HG03520 (cell line): Measurements from ENCODE around the gene GALNTL6.

Source experiments
- ATAC-seq: cut with Tn5 transposase; IDR thresholded peaks from one replicate; pipeline ENCODE4 v1.9.1; 2021; ENCODE audit warnings: mild to moderate bottlenecking, moderate library complexity; ENCODE audit not compliant: unreplicated experiment

Gene GALNTL6

DNA sequence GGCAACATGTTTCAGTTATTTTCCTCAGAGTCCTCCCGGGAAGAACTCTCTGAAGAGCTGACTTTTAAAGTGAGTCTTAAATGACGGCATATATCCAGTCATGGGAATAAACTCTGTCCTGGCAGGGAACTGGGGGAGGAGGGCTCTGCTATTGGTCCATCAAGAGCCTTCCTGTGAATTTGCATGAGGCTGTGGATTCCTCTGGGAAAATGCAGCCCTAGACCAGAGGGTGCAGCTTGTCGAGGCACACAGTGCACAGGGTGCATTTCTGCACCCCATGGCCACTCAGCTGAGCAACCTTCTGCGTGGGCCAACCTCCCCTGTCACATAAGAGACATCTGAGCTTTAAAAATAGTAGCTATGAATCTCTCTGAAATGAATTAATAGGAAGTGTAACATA is 360.0 kb downstream of the GALNTL6 start:
- no peak for ATAC-seq

DNA sequence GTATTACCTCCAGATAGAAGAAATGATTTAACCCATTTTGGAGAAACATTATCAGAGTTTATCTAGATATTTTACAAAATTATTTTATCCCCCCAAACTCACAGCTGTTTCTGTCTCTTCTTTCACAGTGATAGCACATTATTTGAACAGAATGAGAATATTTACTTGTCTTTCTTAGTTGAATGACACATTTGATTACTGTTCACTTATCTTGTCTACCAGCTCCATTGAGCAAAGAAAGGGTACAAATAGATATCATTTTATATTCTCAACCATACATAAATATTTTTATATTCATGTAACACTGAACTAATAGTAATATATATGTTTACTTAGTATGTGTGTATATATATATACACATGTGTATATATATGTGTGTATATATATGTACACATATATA is 364.2 kb downstream of the GALNTL6 start:
- no peak for ATAC-seq

GRCh38 chr4:172188248-172188988 is 375.2 kb downstream of the GALNTL6 start:
- ATAC-seq, result no peak

DNA sequence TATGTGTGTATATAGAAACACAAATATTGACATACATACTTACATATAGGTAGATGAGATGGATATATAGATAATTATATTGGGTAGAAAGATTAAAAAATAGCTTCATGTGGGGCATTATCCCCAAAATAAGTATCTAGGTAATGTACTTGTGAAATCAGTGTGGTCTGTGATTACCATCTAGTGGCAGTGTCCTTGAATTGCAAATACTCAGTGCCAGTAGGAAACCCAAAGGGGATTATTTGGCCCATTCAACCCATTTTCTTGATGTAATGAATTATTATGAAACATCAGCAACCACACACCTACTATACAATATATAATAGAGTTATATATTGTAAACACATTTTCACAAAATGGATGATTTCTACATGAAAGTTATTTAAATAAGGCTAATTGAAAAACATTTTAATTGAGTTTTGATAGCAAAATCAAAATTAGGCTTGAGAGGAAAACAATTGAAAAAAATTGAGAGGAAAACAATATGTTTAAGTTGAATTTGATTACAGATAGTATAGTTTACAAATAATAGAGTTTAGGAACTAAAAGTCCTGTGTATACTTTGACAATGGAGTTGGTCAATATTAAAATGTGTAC is 389.4 kb downstream of the GALNTL6 start:
- ATAC-seq, result no peak

DNA sequence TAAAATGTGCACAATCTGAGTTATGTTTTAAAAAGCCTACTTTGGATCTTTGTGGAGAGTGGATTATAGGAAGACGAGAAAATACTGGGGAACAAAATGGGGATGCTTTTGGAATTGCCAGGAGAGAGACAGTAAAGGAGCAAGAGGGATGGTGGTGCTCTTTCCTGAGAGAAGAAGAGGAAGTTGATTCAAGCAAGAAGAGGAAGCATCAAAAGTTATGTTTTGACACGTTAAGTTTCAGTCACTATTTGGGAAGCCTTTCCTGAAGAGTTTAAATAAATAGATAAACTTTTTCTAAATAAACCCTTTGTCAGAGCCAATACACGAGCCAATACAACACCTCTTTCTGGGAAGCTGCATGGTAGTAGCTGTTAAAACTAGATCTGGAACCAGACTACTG is 394.1 kb downstream of the GALNTL6 start:
- ATAC-seq, result no peak

DNA sequence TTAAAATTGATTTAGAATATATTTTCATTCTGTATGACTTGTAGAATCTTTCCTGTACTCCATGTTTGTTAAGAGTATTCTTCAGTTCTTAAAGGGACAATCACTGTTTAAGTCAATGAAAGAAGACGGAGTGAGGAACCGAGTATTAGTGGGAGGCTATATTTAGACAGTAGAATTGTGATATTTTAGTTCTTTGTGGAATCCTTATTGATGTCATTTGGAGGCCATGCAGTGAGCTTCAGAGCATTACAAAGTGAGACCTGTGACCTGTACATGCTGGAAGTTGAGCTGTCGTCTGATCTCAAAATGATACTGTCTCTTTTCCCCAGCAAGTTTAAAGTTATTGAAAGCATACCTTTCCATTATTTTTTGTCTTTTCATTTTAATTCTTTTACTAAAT is 394.7 kb downstream of the GALNTL6 start:
- no peak for ATAC-seq

GRCh38 chr4:172220679-172221078 is 407.5 kb downstream of the GALNTL6 start:
- ATAC-seq, result no peak

DNA sequence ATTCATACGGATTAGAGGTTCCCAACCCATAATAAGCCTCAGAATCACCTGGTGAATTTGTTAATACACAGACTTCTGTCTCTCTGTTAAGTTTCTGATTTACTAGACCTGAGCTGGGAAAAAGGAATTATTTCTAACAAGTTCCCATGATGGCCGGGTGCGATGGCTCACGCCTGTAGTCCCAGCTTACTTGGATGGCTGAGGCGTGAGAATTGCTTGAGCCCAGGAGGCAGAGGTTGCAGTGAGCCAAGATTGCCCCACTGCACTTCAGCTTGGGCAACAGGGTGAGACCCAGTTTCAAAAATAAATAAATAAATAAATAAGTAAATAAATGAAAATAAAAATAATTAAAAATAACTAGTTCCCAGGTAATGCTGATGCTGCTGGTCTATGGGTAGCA is 412.3 kb downstream of the GALNTL6 start:
- ATAC-seq, result no peak

- no peak for ATAC-seq
These were observed 419.8 kb downstream of the GALNTL6 start for GRCh38 chr4:172232966-172233365.

- ATAC-seq, result no peak
These were observed 430.3 kb downstream of the GALNTL6 start for GRCh38 chr4:172243551-172243950.

DNA sequence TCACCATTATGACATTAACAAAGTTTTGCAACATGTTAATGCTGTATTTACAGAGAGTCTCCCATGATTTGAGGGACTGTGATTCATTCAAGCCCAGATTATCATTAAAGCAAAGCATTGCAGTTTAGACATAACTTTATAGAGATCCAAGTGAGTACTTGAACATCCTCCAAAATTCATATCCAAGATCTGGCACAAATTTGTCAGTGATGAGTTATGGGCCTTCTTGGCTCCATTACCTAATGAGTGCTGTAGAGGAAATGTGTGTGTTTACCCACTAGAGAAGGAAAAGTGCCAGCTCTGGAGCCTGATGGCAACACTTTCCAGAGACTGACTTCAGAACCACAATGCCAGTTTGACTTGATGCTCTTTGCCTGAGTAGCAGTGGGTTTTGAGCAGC is 432.3 kb downstream of the GALNTL6 start:
- no peak for ATAC-seq

DNA sequence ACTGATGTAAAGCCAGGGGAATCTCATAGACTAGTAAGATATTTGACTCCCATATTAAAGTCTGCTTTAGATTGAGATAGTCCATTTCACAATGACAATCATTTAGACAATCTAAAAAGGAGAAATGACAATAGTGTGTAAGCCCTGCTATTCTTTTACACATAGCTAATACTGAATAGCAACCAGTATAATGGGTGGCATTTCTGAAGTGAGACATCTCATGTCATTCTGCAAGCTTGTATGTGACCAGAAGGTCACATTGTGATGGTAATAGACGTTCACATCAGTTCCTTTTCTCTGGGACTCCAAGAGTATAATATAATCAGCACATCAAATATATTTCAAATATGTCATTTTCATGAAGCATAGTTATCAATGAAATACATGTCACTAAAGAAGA is 440.2 kb downstream of the GALNTL6 start:
- no peak for ATAC-seq

DNA sequence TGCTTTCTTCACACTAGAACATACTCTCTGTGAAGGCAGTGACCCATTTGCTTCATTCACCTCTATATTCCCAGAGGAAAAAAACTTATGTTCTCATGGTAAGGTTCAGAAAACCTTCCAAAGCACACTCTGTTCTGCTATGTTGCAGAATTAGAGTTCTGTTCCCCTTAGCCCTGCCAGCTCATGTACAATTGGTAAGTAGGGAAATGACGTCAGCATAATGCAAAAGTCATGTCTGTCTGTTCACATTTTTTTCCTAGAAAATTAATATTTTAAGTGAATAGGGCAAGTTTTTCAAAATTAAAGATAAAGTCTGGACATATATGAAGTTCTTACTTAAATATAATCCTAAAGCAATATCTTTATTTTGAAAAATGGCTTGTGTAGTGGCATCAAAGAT is 443.6 kb downstream of the GALNTL6 start:
- ATAC-seq, result no peak

- no peak for ATAC-seq
These were observed 457.2 kb downstream of the GALNTL6 start for GRCh38 chr4:172270397-172270796.

GRCh38 chr4:172287117-172287516 is 473.9 kb downstream of the GALNTL6 start:
- no peak for ATAC-seq

DNA sequence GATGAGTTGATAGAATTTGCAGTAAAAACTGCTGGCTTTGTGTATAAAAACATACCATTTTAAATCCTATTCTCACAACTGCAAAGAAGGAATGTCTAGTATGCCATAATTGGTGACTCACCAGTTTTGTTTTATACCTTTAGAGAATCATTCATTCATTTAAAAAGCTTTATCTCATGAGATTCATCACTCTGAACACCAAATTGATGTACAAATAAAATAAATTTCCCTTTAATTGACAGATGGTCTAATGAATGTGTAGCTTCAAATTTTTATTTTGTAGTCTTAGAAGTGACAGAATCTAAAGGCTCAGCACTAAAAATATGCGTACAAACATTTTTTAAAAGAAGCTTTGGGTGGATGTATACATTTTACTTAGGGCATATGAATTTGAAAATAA is 492.5 kb downstream of the GALNTL6 start:
- no peak for ATAC-seq

DNA sequence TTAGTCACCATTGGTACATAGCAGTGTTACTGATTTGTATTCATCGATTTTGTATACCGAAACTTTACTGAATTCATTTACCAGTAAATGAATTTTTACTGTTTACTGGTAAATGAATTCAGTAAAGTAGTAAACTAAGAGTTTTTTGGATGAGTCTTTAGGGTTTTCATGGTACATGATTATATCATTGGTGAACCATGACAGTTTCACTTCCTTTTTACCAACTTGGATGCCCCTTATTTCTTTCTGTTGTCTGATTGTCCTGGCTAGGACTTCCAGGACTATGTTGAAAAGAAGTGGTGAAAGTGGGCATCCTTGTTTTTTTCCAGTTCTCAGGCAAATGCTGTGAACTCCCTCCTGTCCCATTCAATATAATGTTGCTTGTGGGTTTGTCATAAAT is 494.9 kb downstream of the GALNTL6 start:
- ATAC-seq, result no peak

DNA sequence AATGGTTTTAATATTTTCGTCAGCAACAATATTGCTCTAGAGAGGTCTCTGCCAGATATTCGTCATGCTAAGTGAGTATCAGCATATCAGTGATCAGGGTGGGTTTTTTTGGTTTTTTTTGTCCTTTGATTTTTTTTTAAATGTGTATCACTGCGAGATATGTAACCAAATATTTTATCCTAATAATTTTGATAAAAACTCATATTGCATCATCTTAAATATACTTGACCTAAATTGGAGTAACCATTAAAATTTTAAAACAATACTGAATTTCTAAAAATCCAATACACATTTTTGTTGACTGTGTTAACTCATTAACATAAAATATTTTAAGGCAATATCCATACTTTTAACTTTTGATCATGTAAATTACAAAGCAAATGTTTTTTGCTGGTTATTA is 498.5 kb downstream of the GALNTL6 start:
- no peak for ATAC-seq

DNA sequence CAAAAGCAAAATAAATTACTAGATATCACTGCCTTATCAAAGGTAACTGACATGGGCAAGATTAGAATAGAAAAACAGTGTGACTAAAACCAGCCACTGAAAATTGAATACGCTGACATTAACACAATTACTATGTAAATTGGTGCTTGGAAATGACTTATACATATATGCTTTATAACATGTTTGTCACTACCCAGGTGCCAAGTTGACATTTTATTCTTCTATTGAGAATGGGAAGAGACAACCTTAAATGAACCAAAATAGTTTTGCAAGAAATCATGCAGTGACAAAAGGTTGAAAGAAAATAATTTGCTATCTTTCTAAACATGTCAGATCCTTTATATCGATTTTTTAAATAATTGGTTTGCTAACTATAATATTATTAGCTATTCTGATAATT is 510.1 kb downstream of the GALNTL6 start:
- no peak for ATAC-seq

- no peak for ATAC-seq
These were observed 531.2 kb downstream of the GALNTL6 start for GRCh38 chr4:172344308-172344938.

DNA sequence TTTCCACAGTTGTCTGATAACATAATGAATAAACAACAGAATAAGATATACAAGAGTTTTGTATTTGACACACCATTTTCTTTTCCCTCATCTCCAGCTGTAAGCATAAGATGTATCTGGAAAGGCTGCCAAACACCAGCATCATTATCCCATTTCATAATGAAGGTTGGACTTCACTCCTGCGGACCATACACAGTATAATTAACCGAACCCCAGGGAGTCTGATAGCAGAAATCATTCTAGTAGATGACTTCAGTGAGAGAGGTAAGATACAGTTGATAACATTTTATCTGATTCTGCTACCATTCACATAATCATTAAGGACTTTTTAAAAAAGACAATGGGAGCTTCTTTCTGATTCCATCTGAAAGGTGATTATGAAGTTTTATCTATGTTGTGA is 535.2 kb downstream of the GALNTL6 start:
- ATAC-seq, result no peak

- no peak for ATAC-seq
These were observed 539.2 kb downstream of the GALNTL6 start for GRCh38 chr4:172352356-172352755.
